H1 (cell line): ENCODE measurements around the gene RGL3. TPM values are rescaled to one million over a fixed set of nuclear protein-coding genes. Genes with fewer than 3 reads are reported as not detected.

Experiments used
- CTCF ChIA-PET: fragments of 300-600 bp; sonication (Branson Sonifier 250); formaldehyde crosslinking; loops from one replicate; lab custom pipeline; 2021; ENCODE audit not compliant: partially characterized antibody; lab: Charles Lee
- POLR2A ChIA-PET: fragments of 300-600 bp; sonication (Branson Sonifier 250); formaldehyde crosslinking; loops from one replicate; lab custom pipeline; 2021; ENCODE audit warnings: inconsistent platforms; ENCODE audit not compliant: partially characterized antibody; lab: Charles Lee
- DNase-seq, 2 experiments: peaks; one replicate each; pipeline versions ENCODE4 v3.0.0 to v3.0.0-alpha.2; 2010 to 2022; ENCODE audit warnings: low spot score in 2 of 2, low read depth in 1 of 2, mixed read lengths in 1 of 2
- FAIRE-seq: peaks from 2 replicates; lab custom pipeline; 2011; peaks lifted over from hg19 to GRCh38; lab: Jason Lieb, UNC
- H2AFZ ChIP-seq: 2 replicates; pipeline ENCODE4 v1.8.1; 2012; ENCODE audit warnings: low read length, inconsistent platforms
- H2AK5ac ChIP-seq: 2 replicates; pipeline ENCODE4 v1.6.1; 2013; ENCODE audit warnings: low read depth, low read length
- H2BK120ac ChIP-seq: replicated peaks from 2 replicates; pipeline ENCODE3; 2013; ENCODE audit warnings: low read depth, low read length, inconsistent platforms
- H2BK12ac ChIP-seq: 2 replicates; pipeline ENCODE4 v1.6.1; 2013; ENCODE audit warnings: low read depth, low read length
- H2BK15ac ChIP-seq: 2 replicates; pipeline ENCODE4 v1.6.1; 2013; ENCODE audit warnings: low read length
- H2BK20ac ChIP-seq: 2 replicates; pipeline ENCODE4 v1.6.1; 2013; ENCODE audit warnings: low read length
- H2BK5ac ChIP-seq: 2 replicates; pipeline ENCODE4 v1.6.1; 2013; ENCODE audit warnings: low read depth, low read length
- H3K14ac ChIP-seq: 2 replicates; pipeline ENCODE4 v1.6.1; 2013; ENCODE audit warnings: inconsistent platforms; ENCODE audit not compliant: insufficient read length
- H3K18ac ChIP-seq: 2 replicates; pipeline ENCODE4 v1.6.1; 2013; ENCODE audit warnings: low read length; ENCODE audit errors: extremely low read depth
- H3K23ac ChIP-seq: 2 replicates; pipeline ENCODE4 v1.6.1; 2013; ENCODE audit warnings: inconsistent platforms; ENCODE audit not compliant: insufficient read length
- H3K23me2 ChIP-seq: 2 replicates; pipeline ENCODE4 v1.6.1; 2013; ENCODE audit warnings: low read depth, low read length
- H3K27ac ChIP-seq: 2 replicates; pipeline ENCODE4 v1.6.1; 2011; ENCODE audit warnings: low read depth, low read length, inconsistent platforms
- H3K27me3 ChIP-seq, 4 experiments: replicated peaks in 1 of 4; 1 replicate in 1 of 4; 2 replicates in 3 of 4; pipeline versions ENCODE4 v1.6.1 to v1.8.1; 2011 to 2013; ENCODE audit warnings: low read length in 3 of 4, mild to moderate bottlenecking in 3 of 4, inconsistent platforms in 2 of 4, mixed read lengths in 2 of 4, moderate library complexity in 1 of 4; ENCODE audit not compliant: control insufficient read depth in 3 of 4, insufficient read depth in 3 of 4; ENCODE audit errors: extremely low read depth in 1 of 4
- H3K36me3 ChIP-seq, 4 experiments: 2 replicates each; pipeline versions ENCODE4 v1.6.1 to v1.8.1; 2011 to 2013; ENCODE audit warnings: mild to moderate bottlenecking in 4 of 4, low read length in 3 of 4, moderate library complexity in 2 of 4, control low read depth in 1 of 4, inconsistent platforms in 1 of 4; ENCODE audit not compliant: insufficient read depth in 4 of 4, control insufficient read depth in 2 of 4
- H3K4ac ChIP-seq: replicated peaks from 2 replicates; pipeline ENCODE3; 2013; ENCODE audit warnings: low read length, low read depth, mixed read lengths, inconsistent platforms; ENCODE audit not compliant: insufficient read length
- H3K4me1 ChIP-seq, 4 experiments: replicated peaks in 1 of 4; 1 replicate in 1 of 4; 2 replicates in 3 of 4; pipeline versions ENCODE4 v1.6.1 to v1.8.1; 2011 to 2013; ENCODE audit warnings: low read length in 3 of 4, inconsistent platforms in 2 of 4, mixed read lengths in 1 of 4; ENCODE audit not compliant: insufficient read depth in 4 of 4, control insufficient read depth in 3 of 4
- H3K4me2 ChIP-seq, 2 experiments: 2 replicates each; pipeline versions ENCODE4 v1.6.1 to v1.8.1; 2011 to 2013; ENCODE audit warnings: low read depth in 2 of 2, low read length in 2 of 2, control low read depth in 1 of 2, inconsistent platforms in 1 of 2, mild to moderate bottlenecking in 1 of 2; ENCODE audit not compliant: insufficient read depth in 1 of 2
- H3K4me3 ChIP-seq, 4 experiments: fragments of 200-600, 300-600 bp in 1 of 4; sonication (generic), shearing (Covaris generic), sonication (Bioruptor Twin) in 1 of 4; 2 replicates each; pipeline versions ENCODE4 v1.5.1 to v1.8.1; 2011 to 2016; ENCODE audit warnings: low read length in 4 of 4, low read depth in 3 of 4, control low read depth in 2 of 4, inconsistent platforms in 2 of 4, mild to moderate bottlenecking in 2 of 4, mixed read lengths in 1 of 4, moderate library complexity in 1 of 4; ENCODE audit not compliant: insufficient read depth in 2 of 4; ENCODE audit errors: extremely low read depth in 1 of 4
- H3K56ac ChIP-seq: replicated peaks from 2 replicates; pipeline ENCODE3; 2013; ENCODE audit warnings: low read depth, mild to moderate bottlenecking, mixed read lengths, low read length, inconsistent platforms; ENCODE audit not compliant: insufficient read length
- H3K79me1 ChIP-seq: 2 replicates; pipeline ENCODE4 v1.6.1; 2013; ENCODE audit warnings: low read depth, low read length, control low read depth
- H3K79me2 ChIP-seq, 2 experiments: 2 replicates each; pipeline versions ENCODE4 v1.6.1 to v1.8.1; 2012 to 2013; ENCODE audit warnings: low read length in 2 of 2, mild to moderate bottlenecking in 2 of 2, inconsistent platforms in 1 of 2; ENCODE audit not compliant: insufficient read depth in 2 of 2, control insufficient read depth in 1 of 2
- H3K9ac ChIP-seq, 4 experiments: replicated peaks in 1 of 4; 1 replicate in 1 of 4; 2 replicates in 3 of 4; pipeline versions ENCODE4 v1.6.1 to v1.8.1; 2011 to 2013; ENCODE audit warnings: low read depth in 3 of 4, low read length in 3 of 4, control low read depth in 2 of 4, mild to moderate bottlenecking in 2 of 4, moderate library complexity in 2 of 4, inconsistent platforms in 1 of 4; ENCODE audit errors: extremely low read depth in 1 of 4
- H3K9me3 ChIP-seq, 2 experiments: 2 replicates each; pipeline versions ENCODE4 v1.6.1 to v1.8.1; 2012 to 2013; ENCODE audit warnings: mild to moderate bottlenecking in 2 of 2, moderate library complexity in 2 of 2, control low read depth in 1 of 2, inconsistent platforms in 1 of 2, low read depth in 1 of 2, low read length in 1 of 2, mixed read lengths in 1 of 2; ENCODE audit not compliant: insufficient read depth in 2 of 2
- H4K20me1 ChIP-seq, 2 experiments: replicated peaks in 1 of 2; 2 replicates each; pipeline versions ENCODE3 to v1.8.1; 2011 to 2013; ENCODE audit warnings: inconsistent platforms in 2 of 2, low read length in 2 of 2, mild to moderate bottlenecking in 1 of 2; ENCODE audit not compliant: insufficient read depth in 2 of 2, control insufficient read depth in 1 of 2
- H4K5ac ChIP-seq: 2 replicates; pipeline ENCODE4 v1.6.1; 2013; ENCODE audit warnings: low read length, low read depth, mixed read lengths, inconsistent platforms; ENCODE audit not compliant: insufficient read length
- H4K8ac ChIP-seq: 2 replicates; pipeline ENCODE4 v1.8.0; 2013; ENCODE audit warnings: mild to moderate bottlenecking, moderate library complexity, low read length, inconsistent platforms; ENCODE audit not compliant: insufficient read depth; ENCODE audit errors: extremely low read depth
- H4K91ac ChIP-seq: replicated peaks from 2 replicates; pipeline ENCODE3; 2013; ENCODE audit warnings: low read length, mixed read lengths, inconsistent platforms; ENCODE audit not compliant: insufficient read length
- NANOG ChIP-seq: IDR thresholded peaks from 2 replicates; pipeline ENCODE4 v1.6.1; 2011; ENCODE audit warnings: low read length, low read depth, mild to moderate bottlenecking, inconsistent platforms; ENCODE audit not compliant: insufficient read depth, poor library complexity, severe bottlenecking
- polyA plus RNA-seq, 7 experiments: library from polyadenylated mRNA; depleted of rRNA in 3 of 7; stranded (reverse) in 5 of 7; unstranded in 2 of 7; fragments of >200 nt in 5 of 7; fragments of 200-250 nt in 2 of 7; gene quantifications; 1 replicate in 5 of 7; 2 replicates in 1 of 7; 4 replicates in 1 of 7; pipeline versions ENCODE4 v1.2.1 to v1.2.3, GENCODE V29; 2011 to 2013; ENCODE audit warnings: missing spikeins in 2 of 7, mixed read lengths in 2 of 7
- total RNA-seq: library from RNA; stranded (reverse); fragmentation: NEBNext Ultra II Directional; extraction: Animal tissue kit (Norgen Biotek cat#: 25700); gene quantifications from 2 replicates; pipeline ENCODE4 v1.2.1, GENCODE V29; 2021
- TF ChIP-seq, protein P1 (sequence below): IDR thresholded peaks from 2 replicates; pipeline ENCODE4 v1.6.1; 2011; ENCODE audit warnings: low read depth, mild to moderate bottlenecking, low read length; ENCODE audit not compliant: insufficient read depth
- TF ChIP-seq, protein P2 (sequence below): IDR thresholded peaks from 2 replicates; pipeline ENCODE4 v1.6.1; 2011; ENCODE audit warnings: low read length, improper control_type of control experiment

RGL3 gene
- total and polyA plus RNA-seq, 2 of the 8 experiments (the other 6 are each of a cell fraction or from before 2014, with no cell fraction given), result 36.9 to 40.9 TPM

DNA sequence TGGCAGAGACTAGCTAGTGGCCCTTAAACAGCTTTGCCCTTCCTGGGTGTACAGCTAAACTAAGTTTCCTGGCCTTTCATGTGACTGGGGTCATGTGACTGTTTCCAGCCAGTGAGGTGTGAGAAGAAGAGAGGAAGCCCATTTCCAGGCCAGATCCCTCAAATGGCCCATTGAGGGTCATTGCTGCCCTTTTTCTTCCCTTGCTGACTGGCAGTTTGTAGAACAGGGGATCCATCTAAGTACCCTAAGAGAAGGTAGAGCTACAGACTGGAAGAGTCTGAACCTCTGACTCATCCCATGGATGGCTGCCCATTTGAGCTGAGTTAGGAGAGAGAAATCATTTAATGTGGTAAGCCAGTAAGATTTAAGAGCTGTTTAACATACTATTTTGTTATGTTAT lies 41.9 kb downstream of the RGL3 start:
- FAIRE-seq, result no peak
- H3K27me3 ChIP-seq, result no peaks in the 10 kb centered on the region
- no peaks in the 10 kb centered on the region for H3K9me3 ChIP-seq

More for the DNA sequence above, 41.9 kb downstream of the RGL3 start:
- Histone ChIP-seq H3K4ac (no peak overlapping the region), H3K79me2 (no peaks in the 10 kb centered on the region), H4K8ac (no peak overlapping the region), H3K56ac (no peak overlapping the region), H4K5ac (no peak overlapping the region), H2AK5ac (no peak overlapping the region), H3K79me1 (peaks cover 2% of the 10 kb centered on the region; the same call in 1 of the 2 replicates), H4K91ac (no peak overlapping the region), H2BK15ac (no peak overlapping the region), H3K4me2 (no peak overlapping the region), H3K23me2 (peaks cover 24% of the 10 kb centered on the region), H2BK120ac (no peak overlapping the region), H3K27ac (no peak overlapping the region), H3K36me3 (no peaks in the 10 kb centered on the region), H2BK20ac (no peak overlapping the region), H2AFZ (no peak overlapping the region), H4K20me1 (peaks cover 2 to 4% of the 10 kb centered on the region in 2 experiments), H3K23ac (no peak overlapping the region), H2BK12ac (no peak overlapping the region), H3K14ac (no peak overlapping the region)
- DNase-seq, result no peak
- POLR2A ChIA-PET, result interaction anchor here (1.0 to 5.2 kb wide), 5 partner anchors 16 to 104 kb away, joined by 3 to 34 read pairs (median 4); partner anchors contain the start of gene ELAVL3
- TF ChIP-seq, protein P1, sequence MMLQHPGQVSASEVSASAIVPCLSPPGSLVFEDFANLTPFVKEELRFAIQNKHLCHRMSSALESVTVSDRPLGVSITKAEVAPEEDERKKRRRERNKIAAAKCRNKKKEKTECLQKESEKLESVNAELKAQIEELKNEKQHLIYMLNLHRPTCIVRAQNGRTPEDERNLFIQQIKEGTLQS, result peak; percentile 68; the same call in 1 of the 2 replicates
- TF ChIP-seq, protein P2, sequence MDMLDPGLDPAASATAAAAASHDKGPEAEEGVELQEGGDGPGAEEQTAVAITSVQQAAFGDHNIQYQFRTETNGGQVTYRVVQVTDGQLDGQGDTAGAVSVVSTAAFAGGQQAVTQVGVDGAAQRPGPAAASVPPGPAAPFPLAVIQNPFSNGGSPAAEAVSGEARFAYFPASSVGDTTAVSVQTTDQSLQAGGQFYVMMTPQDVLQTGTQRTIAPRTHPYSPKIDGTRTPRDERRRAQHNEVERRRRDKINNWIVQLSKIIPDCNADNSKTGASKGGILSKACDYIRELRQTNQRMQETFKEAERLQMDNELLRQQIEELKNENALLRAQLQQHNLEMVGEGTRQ, result peak; percentile 75
- TF ChIP-seq NANOG, result no peak
- TF ChIP-seq, all 59 proteins: peak for 2
- Histone ChIP-seq H3K4me3 (no peak overlapping the region), H2BK5ac (no peak overlapping the region), H3K4me1 (peaks cover 0 to 17% (median 13%) of the 10 kb centered on the region in 4 experiments; a peak in 6 of 7 replicates), H3K9ac (no peak overlapping the region), H3K18ac (no peak overlapping the region)
- CTCF ChIA-PET, result interaction anchor here (0.6 to 16.8 kb wide), 20 partner anchors 9 to 151 kb away, joined by 3 to 197 read pairs (median 4); partner anchors contain the start of genes CCDC159, ODAD3, PRKCSH and RGL3
